SK-N-MC (cell line): ENCODE data around the gene TBK1.

Experiments
- EZH2 ChIP-seq: fragments of 200-600 bp; sonication (generic); IDR thresholded peaks from one replicate; pipeline ENCODE4 v1.6.1; 2017; ENCODE audit warnings: antibody characterized with exemption
- FOXP2 ChIP-seq: optimal IDR thresholded peaks from 2 replicates; pipeline ENCODE3; 2011; ENCODE audit warnings: mild to moderate bottlenecking, moderate library complexity; ENCODE audit not compliant: insufficient read depth; ENCODE audit errors: extremely low read length, control extremely low read depth
- POLR2AphosphoS5 ChIP-seq: IDR thresholded peaks from 2 replicates; pipeline ENCODE4 v1.6.1; 2012; ENCODE audit warnings: mild to moderate bottlenecking, low read depth, low read length, borderline replicate concordance

- no peak for TF ChIP-seq POLR2AphosphoS5
- TF ChIP-seq EZH2 = no peak
- TF ChIP-seq FOXP2 = no peak
Observed at GRCh38 chr12:64497903-64498302, 46.0 kb downstream of the TBK1 start.
